Gastroesophageal sphincter (tissue), 3 donors: ENCODE measurements around the gene PATL2.

Experiments
- EP300 ChIP-seq: sonication (generic); formaldehyde crosslinking; IDR thresholded peaks from one replicate; pipeline ENCODE4 v1.6.1; 2017; ENCODE audit warnings: antibody characterized with exemption, mild to moderate bottlenecking
- POLR2A ChIP-seq, 2 donors: fragments of 450-650 bp; IDR thresholded peaks; one replicate each; pipeline ENCODE4 v1.6.1; 2017; ENCODE audit warnings: antibody characterized with exemption in 2 of 2, mild to moderate bottlenecking in 2 of 2, moderate library complexity in 1 of 2
- TF ChIP-seq, protein P1 (sequence below), 4 experiments: fragments of 200-600 bp in 2 of 4; fragments of 450-650 bp in 2 of 4; sonication (generic) in 1 of 4; IDR thresholded peaks; one replicate each; pipeline ENCODE4 v1.5.1; 2017 to 2019; ENCODE audit warnings: antibody characterized with exemption in 4 of 4, mild to moderate bottlenecking in 2 of 4, moderate library complexity in 2 of 4

DNA sequence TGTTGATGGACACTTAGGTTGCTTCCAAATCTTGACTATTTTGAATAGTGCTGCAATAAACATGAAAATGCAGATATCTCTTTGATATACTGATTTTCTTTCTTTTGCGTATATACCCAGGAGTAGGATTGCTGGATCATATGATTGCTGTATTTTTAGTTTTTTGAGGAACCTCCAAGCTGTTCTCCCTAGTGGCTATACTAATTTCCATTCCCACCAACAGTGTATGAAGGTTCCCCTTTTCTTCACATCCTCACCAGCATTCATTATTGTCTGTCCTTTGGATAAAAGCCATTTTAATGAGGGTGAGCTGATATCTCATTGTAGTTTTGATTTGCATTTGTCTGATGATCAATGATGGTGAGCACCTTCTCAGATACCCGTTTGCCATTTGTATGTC is 12.5 kb downstream of the PATL2 start:
- TF ChIP-seq, protein P1, sequence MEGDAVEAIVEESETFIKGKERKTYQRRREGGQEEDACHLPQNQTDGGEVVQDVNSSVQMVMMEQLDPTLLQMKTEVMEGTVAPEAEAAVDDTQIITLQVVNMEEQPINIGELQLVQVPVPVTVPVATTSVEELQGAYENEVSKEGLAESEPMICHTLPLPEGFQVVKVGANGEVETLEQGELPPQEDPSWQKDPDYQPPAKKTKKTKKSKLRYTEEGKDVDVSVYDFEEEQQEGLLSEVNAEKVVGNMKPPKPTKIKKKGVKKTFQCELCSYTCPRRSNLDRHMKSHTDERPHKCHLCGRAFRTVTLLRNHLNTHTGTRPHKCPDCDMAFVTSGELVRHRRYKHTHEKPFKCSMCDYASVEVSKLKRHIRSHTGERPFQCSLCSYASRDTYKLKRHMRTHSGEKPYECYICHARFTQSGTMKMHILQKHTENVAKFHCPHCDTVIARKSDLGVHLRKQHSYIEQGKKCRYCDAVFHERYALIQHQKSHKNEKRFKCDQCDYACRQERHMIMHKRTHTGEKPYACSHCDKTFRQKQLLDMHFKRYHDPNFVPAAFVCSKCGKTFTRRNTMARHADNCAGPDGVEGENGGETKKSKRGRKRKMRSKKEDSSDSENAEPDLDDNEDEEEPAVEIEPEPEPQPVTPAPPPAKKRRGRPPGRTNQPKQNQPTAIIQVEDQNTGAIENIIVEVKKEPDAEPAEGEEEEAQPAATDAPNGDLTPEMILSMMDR (IDR thresholded peaks at IDR 0.05): no peak
- TF ChIP-seq EP300: no peak
- no peak for TF ChIP-seq POLR2A (IDR thresholded peaks at IDR 0.05)
